Liver (tissue), 9 donors: Measurements from ENCODE around the gene UCN3. TPM values are rescaled to one million over a fixed set of nuclear protein-coding genes. Genes with fewer than 3 reads are reported as not detected.

ENCODE experiments used
- DNase-seq: peaks from one replicate; pipeline ENCODE4 v3.0.0-alpha.2; 2017; ENCODE audit warnings: low spot score
- H3K27ac ChIP-seq, 2 donors: one replicate each; pipeline ENCODE4 v1.7.0; 2013; ENCODE audit warnings: inconsistent platforms in 2 of 2, low read length in 2 of 2, control low read depth in 1 of 2, low read depth in 1 of 2, mild to moderate bottlenecking in 1 of 2
- H3K27me3 ChIP-seq, 4 donors: one replicate each; pipeline versions ENCODE4 v1.6.1 to v1.7.0; 2013; ENCODE audit warnings: low read length in 3 of 4, inconsistent platforms in 1 of 4, mild to moderate bottlenecking in 1 of 4, moderate library complexity in 1 of 4; ENCODE audit not compliant: control insufficient read depth in 4 of 4, insufficient read depth in 4 of 4
- H3K36me3 ChIP-seq, 4 donors: one replicate each; pipeline versions ENCODE4 v1.6.1 to v1.7.0; 2013; ENCODE audit warnings: low read length in 3 of 4, mild to moderate bottlenecking in 3 of 4, low read depth in 1 of 4, moderate library complexity in 1 of 4; ENCODE audit not compliant: control insufficient read depth in 4 of 4, insufficient read depth in 3 of 4
- H3K4me1 ChIP-seq, 4 donors: one replicate each; pipeline versions ENCODE4 v1.6.1 to v1.7.0; 2013; ENCODE audit warnings: low read length in 3 of 4, mild to moderate bottlenecking in 3 of 4, moderate library complexity in 1 of 4; ENCODE audit not compliant: control insufficient read depth in 4 of 4, insufficient read depth in 4 of 4
- H3K4me3 ChIP-seq, 3 donors: one replicate each; pipeline versions ENCODE4 v1.6.1 to v1.7.0; 2013; ENCODE audit warnings: low read length in 3 of 3, control low read depth in 1 of 3, low read depth in 1 of 3, mild to moderate bottlenecking in 1 of 3
- H3K9ac ChIP-seq, 2 donors: one replicate each; pipeline ENCODE4 v1.7.0; 2013; ENCODE audit warnings: low read length in 2 of 2, mild to moderate bottlenecking in 2 of 2, moderate library complexity in 2 of 2, control low read depth in 1 of 2, low read depth in 1 of 2
- H3K9me3 ChIP-seq, 4 donors: one replicate each; pipeline versions ENCODE4 v1.6.1 to v1.7.0; 2013; ENCODE audit warnings: low read length in 3 of 4; ENCODE audit not compliant: control insufficient read depth in 4 of 4
- ATF3 ChIP-seq: IDR thresholded peaks from 2 replicates; pipeline ENCODE4 v1.6.1; 2016; ENCODE audit warnings: antibody characterized with exemption
- FOXA2 ChIP-seq: IDR thresholded peaks from 2 replicates; pipeline ENCODE4 v1.6.1; 2016; ENCODE audit warnings: antibody characterized with exemption
- JUND ChIP-seq, 2 donors: IDR thresholded peaks; 2 replicates each; pipeline ENCODE4 v1.6.1; 2016; ENCODE audit warnings: antibody characterized with exemption in 2 of 2
- NR2F2 ChIP-seq: IDR thresholded peaks from 2 replicates; pipeline ENCODE4 v1.6.1; 2016; ENCODE audit warnings: antibody characterized with exemption
- SP1 ChIP-seq: IDR thresholded peaks from 2 replicates; pipeline ENCODE4 v1.6.1; 2018; ENCODE audit warnings: antibody characterized with exemption, mild to moderate bottlenecking
- YY1 ChIP-seq: IDR thresholded peaks from 2 replicates; pipeline ENCODE4 v1.6.1; 2016; ENCODE audit warnings: antibody characterized with exemption, mild to moderate bottlenecking
- WGBS: extraction: QIAGEN DNeasy Blood & Tissue Kit; methylation state at CpG from one replicate; pipeline ENCODE4 v1.1.7; 2013; 5-methylcytosine and 5-hydroxymethylcytosine counted together
- polyA plus RNA-seq, 2 donors: library from polyadenylated mRNA; stranded (reverse) in 1 of 2; unstranded in 1 of 2; fragments of 200-250 nt in 1 of 2; fragments of >200 nt in 1 of 2; fragmentation: Nextera tagmentation in 1 of 2; extraction: Ambion mirVana in 1 of 2; gene quantifications; one replicate each; pipeline versions ENCODE4 v1.2.1 to v1.2.3, GENCODE V29; 2013 to 2015
- total RNA-seq, 2 donors: library from RNA; depleted of rRNA; stranded (reverse); fragments of >200 nt; gene quantifications; one replicate each; pipeline ENCODE4 v1.2.3, GENCODE V29; 2014
- donor health status: healthy.
- donor health status: healthy.
- donor health status: healthy.
- donor health status: healthy.
- donor health status: healthy.

Gene UCN3
- total and polyA plus RNA-seq, 4 donors, result 0.23 TPM; not detected in 3

- H3K27me3 ChIP-seq, result no peaks in the 10 kb centered on the region
- H3K4me3 ChIP-seq, result no peak overlapping the region
- no peak for TF ChIP-seq SP1
- no peak for TF ChIP-seq NR2F2
- no peak for TF ChIP-seq FOXA2
- no peak for TF ChIP-seq YY1
- TF ChIP-seq ATF3, result no peak
- TF ChIP-seq JUND (IDR thresholded peaks at IDR 0.05), result no peak
- 46% methylated on average over 2 of the region's 2 CpGs for WGBS
- H3K27ac ChIP-seq, result no peak overlapping the region
- H3K36me3 ChIP-seq, result peaks cover 0 to 1% (median 0%) of the 10 kb centered on the region in 4 donors
- no peak overlapping the region for H3K9ac ChIP-seq
- peaks cover 0 to 2% (median 0%) of the 10 kb centered on the region in 4 donors for H3K9me3 ChIP-seq
- no peak for DNase-seq
- no peaks in the 10 kb centered on the region for H3K4me1 ChIP-seq
These were observed 59.0 kb downstream of the UCN3 start for GRCh38 chr10:5423771-5424170.

Other genes with a start within 250 kb of the UCN3 start
- 10 to 100 TPM in 1 of 2 donors, not detected in 1; 28.5 TPM for gene AKR1C8, start 179.8 kb upstream of the UCN3 start, total RNA-seq
- 10 to 100 TPM in 1 of 2 donors, 1 to 10 TPM in 1; 2.5 to 19.2 TPM for gene AKR1C8, start 179.8 kb upstream of the UCN3 start, polyA plus RNA-seq
- 100 to 1,000 TPM in 1 of 2 donors, 1 to 10 TPM in 1; 3.2 to 154 TPM for gene AKR1C4, start 168.1 kb upstream of the UCN3 start, total RNA-seq
- 100 to 1,000 TPM; 104 to 260 TPM for gene AKR1C4, start 168.1 kb upstream of the UCN3 start, polyA plus RNA-seq
- under 1 TPM in 1 of 2 donors, not detected in 1; 0.75 TPM for gene TUBAL3, start 39.9 kb downstream of the UCN3 start, total RNA-seq
- not detected for gene TUBAL3, start 39.9 kb downstream of the UCN3 start, polyA plus RNA-seq
- gene NET1, start 47.6 kb downstream of the UCN3 start, total RNA-seq, result 10 to 100 TPM; 34.9 to 38.6 TPM
- 10 to 100 TPM; 16.2 TPM for gene NET1, start 47.6 kb downstream of the UCN3 start, polyA plus RNA-seq
- not detected for gene CALML5, start 134.6 kb downstream of the UCN3 start, total RNA-seq
- gene CALML5, start 134.6 kb downstream of the UCN3 start, polyA plus RNA-seq, result not detected
- not detected for gene CALML3, start 160.0 kb downstream of the UCN3 start, total RNA-seq
- not detected for gene CALML3, start 160.0 kb downstream of the UCN3 start, polyA plus RNA-seq